ENCODE data around the gene SLC25A48. TPM values are rescaled to one million over a fixed set of nuclear protein-coding genes. Genes with fewer than 3 reads are reported as not detected.

Gene SLC25A48
- total and polyA plus RNA-seq, 2 of the 4 experiments (the other 2 are of a cell fraction) = not detected

- H2AFZ ChIP-seq (replicated peaks; ENCODE audit: low read length, poor library complexity) = no peak overlapping the region
- no peak overlapping the region for H3K9ac ChIP-seq (ENCODE audit: low read depth, low read length)
- 100% methylated on average over 1 of the region's 2 CpGs; no CpG with 5 or more reads in 1 of the 2 experiments for WGBS, 2 experiments (ENCODE audit: extremely low coverage in 2 of 2, insufficient read length in 1 of 2)
- ATAC-seq (ENCODE audit: low read depth) (no peak), DNase-seq (no peak)
- H3K14ac ChIP-seq (replicated peaks; ENCODE audit: low read depth, low read length) = no peak overlapping the region
- no peak overlapping the region for H3K56ac ChIP-seq (ENCODE audit: extremely low read depth, insufficient read depth, low read length)
- dilution Hi-C loops (cut with HindIII; ENCODE audit: low sequenced_read_pairs, unreplicated experiment) = no loop called here
- no peak overlapping the region for H2BK120ac ChIP-seq (ENCODE audit: low read depth, low read length)
- no peak overlapping the region for H4K5ac ChIP-seq (ENCODE audit: low read depth, low read length)
- H3K36me3 ChIP-seq (ENCODE audit: control insufficient read depth, insufficient read depth, low read length) = no peaks in the 10 kb centered on the region
- H2BK5ac ChIP-seq (ENCODE audit: low read depth, low read length, poor library complexity, severe bottlenecking) = no peak overlapping the region
- H2AK9ac ChIP-seq (replicated peaks; ENCODE audit: low read depth, low read length, poor library complexity) = no peak overlapping the region
- H2BK15ac ChIP-seq (ENCODE audit: low read depth, low read length) = no peak overlapping the region
- H3K4me1 ChIP-seq (ENCODE audit: control insufficient read depth, insufficient read depth, low read length) = no peaks in the 10 kb centered on the region
- H4K91ac ChIP-seq (ENCODE audit: insufficient read depth, low read depth, low read length) = no peak overlapping the region
- H4K20me1 ChIP-seq (ENCODE audit: insufficient read depth, low read length) = no peaks in the 10 kb centered on the region
- no peak overlapping the region for H2AK5ac ChIP-seq (ENCODE audit: low read depth, low read length)
- H3K4me2 ChIP-seq (ENCODE audit: low read depth, low read length) = no peak overlapping the region
- H3K9me1 ChIP-seq (ENCODE audit: insufficient read depth, low read length) = no peaks in the 10 kb centered on the region
- H3K23ac ChIP-seq (ENCODE audit: low read depth, low read length) = no peak overlapping the region
- intact Hi-C loops (cut with micrococcal nuclease) = no loop called here
- POLR2A ChIA-PET (ENCODE audit: unreplicated experiment) = no interaction called here
- TF ChIP-seq NFE2L2 (IDR thresholded peaks at IDR 0.05; ENCODE audit: low read depth, low read length) = no peak
- no peak for TF ChIP-seq POLR2A (IDR thresholded peaks at IDR 0.05; ENCODE audit: low read depth, low read length)
- TF ChIP-seq MAFK (IDR thresholded peaks at IDR 0.05; ENCODE audit: low read depth, low read length) = no peak
- TF ChIP-seq CEBPB (IDR thresholded peaks at IDR 0.05; ENCODE audit: low read depth, low read length) = no peak
- TF ChIP-seq MXI1 (IDR thresholded peaks at IDR 0.05; ENCODE audit: borderline replicate concordance, low read depth, low read length) = no peak
- TF ChIP-seq CTCF (conservative IDR thresholded peaks at IDR 0.05; ENCODE audit: low read depth, low read length) = no peak
- TF ChIP-seq MAZ (IDR thresholded peaks at IDR 0.05; ENCODE audit: borderline replicate concordance, low read depth, low read length) = no peak
- no peak for TF ChIP-seq RFX5 (IDR thresholded peaks at IDR 0.05; ENCODE audit: low read depth, low read length)
- no peak overlapping the region for H4K8ac ChIP-seq (ENCODE audit: low read depth in 2 of 2, low read length in 2 of 2)
- no peak overlapping the region for H3K4ac ChIP-seq (ENCODE audit: low read depth, low read length)
- no peak overlapping the region for H3K27ac ChIP-seq (ENCODE audit: insufficient read depth, low read length)
- in situ Hi-C loops (cut with MboI; ENCODE audit: low sequenced_read_pairs) = no loop called here
- no peaks in the 10 kb centered on the region for H3K79me1 ChIP-seq (ENCODE audit: low read depth in 1 of 2, low read length in 2 of 2)
- no TSS peak for BruUV-seq (replicated peaks)
- no peak overlapping the region for H3K4me3 ChIP-seq (ENCODE audit: insufficient read depth, low read depth, low read length)
- H3K9me3 ChIP-seq (ENCODE audit: control insufficient read depth, insufficient read depth, low read length) = no peaks in the 10 kb centered on the region
- no peak overlapping the region for H3K18ac ChIP-seq (ENCODE audit: low read depth, low read length)
- CTCF ChIA-PET = no interaction called here
- H2BK20ac ChIP-seq (ENCODE audit: low read depth, low read length) = no peak overlapping the region
- no peaks in the 10 kb centered on the region; the same call in 1 of the 2 replicates for H3K27me3 ChIP-seq (ENCODE audit: control insufficient read depth, insufficient read depth, low read length)
Measured at GRCh38 chr5:135862744-135863143, 28.3 kb downstream of the SLC25A48 start.
